CD4-positive, alpha-beta T cell treated with Interleukin-6 for 4 hours (primary cell): ENCODE results near the gene BTBD10.
"Not testable (repeated sequence)": the region's sequence is repeated elsewhere in the genome, so short reads cannot be mapped to it uniquely, and the experiment has no call there.

ENCODE experiments used
- DNase-seq: peaks from one replicate; pipeline ENCODE4 v3.0.0-alpha.2; 2020; ENCODE audit warnings: mixed read lengths

Gene BTBD10

DNA sequence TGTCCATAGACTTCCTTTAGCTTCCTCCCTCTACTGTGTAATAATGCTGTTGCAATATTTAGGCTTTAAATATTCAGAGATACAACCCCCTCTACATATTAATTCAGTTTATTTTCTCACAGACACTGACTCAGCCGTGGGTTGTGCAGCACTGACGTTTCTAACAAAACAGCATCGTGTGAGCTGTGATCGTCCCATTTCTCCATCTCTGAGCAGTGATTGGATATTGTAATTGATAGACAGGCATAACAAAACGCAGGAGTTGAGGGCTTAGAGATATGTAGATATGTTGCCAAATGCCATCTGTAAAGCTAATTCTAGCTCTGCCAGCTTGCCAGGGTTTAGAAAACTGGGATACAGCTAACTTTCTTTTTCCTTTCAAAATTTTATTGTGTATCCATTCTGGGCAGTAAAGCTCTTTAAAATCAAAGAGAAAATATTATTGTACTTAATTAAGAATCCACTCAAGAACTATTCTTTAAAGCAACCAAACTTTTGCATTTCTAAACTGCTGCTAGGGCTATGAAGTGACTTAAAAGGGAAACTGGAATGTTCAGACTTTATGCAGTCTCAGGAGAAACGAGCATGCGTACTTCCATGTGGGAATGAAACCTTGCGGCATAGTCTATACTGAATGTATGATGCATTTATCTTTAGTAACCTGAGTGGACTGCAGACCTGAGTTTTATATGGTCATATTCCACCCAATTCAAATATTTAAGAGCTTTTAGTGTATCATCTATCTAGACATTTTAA, 22.7 kb downstream of the BTBD10 start:
- DNase-seq: no peak

DNA sequence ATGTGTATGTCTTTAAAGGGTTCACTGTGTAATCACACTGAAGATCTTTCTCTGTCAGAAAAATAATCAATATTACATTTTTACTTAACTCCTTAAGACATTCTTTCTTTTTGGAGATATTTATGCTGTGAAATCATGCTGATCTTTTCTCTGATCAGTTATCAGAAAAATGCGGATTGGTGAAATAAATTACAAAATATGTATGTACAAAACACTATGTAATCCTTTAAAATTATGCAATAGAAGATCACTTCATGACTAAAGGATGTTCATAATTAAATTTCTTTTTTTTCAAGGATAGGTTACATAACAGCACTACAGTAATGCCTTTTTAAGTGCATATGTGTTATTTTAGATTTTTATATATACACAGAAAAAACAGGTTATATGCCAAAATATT, 24.7 kb downstream of the BTBD10 start:
- no peak for DNase-seq

DNA sequence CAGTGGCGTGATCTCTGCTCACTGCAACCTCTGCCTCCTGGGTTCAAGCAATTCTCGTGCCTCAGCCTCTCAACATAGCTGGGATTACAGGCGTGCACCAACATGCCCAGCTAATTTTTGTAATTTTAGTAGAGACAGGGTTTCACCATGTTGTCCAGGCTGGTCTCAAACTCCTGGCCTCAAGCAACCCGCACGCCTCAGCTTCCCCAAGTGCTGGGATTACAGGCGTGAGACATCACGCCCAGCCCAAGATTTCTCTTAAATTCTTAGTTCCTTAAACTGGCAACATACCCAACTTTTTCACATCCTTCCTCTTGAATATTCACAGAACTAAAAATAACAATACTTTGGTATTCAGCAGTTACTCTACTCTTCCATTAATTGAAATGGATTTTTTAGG, 26.2 kb downstream of the BTBD10 start:
- DNase-seq: not testable (repeated sequence)

DNA sequence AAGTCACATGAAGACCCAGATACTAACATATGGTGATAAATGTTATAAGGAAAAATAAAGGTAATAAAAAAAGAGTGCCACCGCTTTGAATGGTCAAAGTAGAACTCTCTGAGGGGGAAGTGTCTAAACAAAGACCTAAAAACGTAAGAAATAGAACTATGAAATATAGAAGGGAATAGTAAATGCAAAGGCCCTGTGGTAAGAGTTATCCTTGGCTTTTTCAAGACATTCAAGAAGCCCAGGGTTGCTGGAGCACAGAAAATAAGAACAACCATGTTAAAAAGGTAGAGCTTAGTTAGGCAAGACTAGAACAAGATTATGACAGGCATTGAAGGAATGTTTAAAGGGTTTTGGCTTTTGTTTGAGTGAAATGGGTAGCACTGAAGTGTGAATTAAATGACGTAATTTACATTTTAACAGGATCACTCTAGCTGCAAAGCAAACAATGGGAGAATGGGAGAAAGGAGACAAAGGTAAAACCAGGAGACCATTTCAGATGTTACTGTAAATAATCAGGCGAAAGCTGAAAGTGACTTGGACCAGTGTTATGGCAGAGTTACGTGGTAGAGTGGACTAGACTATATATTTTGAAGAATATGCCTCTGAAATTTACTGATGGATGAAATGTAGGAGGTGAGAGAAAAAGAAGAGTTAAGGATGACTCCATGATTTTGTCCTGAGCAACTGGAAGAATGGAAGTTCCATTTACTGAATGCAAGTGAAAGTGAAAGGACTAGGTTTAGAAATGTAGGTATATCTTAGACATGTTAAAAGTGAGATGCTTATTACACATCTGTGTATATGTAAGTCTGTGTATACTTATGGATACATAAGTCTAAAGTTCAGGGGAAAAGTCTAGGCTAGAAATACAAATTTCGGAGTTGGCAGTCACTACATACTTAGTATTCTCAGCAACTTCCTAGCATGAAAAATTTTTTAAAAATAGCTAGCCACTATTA, 28.5 kb downstream of the BTBD10 start:
- DNase-seq: no peak

DNA sequence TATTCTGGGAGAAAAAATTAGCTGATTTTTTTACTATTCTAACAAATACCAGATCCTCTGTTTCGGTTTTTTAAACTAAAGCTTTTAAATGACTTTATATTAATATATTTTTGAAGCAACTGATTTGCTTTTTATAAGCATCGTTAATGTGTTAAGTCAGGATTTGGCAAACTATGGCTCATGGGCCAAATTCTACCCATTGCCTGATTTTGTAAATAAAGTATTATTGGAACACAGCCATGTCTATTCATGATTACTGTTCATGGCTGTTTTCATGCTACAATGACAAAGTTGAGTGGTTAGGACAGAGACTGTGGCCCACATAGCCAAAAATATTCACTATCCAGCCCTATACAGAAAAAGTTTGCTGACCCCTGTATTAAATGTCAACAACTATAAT, 29.6 kb downstream of the BTBD10 start:
- no peak for DNase-seq

DNA sequence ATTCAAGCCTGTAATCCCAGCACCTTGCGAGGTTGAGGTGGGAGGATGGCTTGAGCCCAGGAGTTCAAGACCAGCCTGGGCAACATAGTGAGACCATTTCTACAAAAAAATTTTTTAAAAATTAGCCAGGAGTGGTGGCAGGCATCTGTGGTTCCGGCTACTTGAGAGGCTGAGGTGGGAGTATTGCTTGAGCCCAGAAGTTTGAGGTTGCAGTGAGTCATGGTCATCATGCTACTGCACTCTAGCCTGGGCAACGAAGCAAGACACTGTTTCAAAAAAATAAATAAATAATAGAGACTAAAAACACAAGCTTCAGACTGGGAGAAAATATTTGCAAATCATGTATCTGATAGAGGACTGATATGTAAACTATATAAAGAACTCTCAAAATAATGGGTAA, 33.2 kb downstream of the BTBD10 start:
- no peak for DNase-seq

DNA sequence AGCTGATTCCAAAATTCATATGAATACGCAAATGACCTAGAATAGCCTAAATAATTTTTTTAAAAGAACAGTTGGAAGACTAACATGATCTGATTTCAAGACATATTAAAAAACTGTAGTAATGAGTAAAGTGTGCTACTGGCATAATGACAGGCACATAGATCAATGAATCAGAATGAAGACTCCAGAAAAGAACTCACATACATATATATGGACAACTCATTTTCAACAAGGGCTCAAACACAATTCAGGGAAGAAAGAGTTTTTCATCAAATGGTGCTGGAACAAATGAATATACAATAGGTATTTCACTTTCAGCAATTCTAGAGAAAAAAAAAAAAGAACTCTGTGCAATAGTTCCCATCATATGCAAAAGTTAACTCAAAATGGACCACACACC, 33.7 kb downstream of the BTBD10 start:
- no peak for DNase-seq

DNA sequence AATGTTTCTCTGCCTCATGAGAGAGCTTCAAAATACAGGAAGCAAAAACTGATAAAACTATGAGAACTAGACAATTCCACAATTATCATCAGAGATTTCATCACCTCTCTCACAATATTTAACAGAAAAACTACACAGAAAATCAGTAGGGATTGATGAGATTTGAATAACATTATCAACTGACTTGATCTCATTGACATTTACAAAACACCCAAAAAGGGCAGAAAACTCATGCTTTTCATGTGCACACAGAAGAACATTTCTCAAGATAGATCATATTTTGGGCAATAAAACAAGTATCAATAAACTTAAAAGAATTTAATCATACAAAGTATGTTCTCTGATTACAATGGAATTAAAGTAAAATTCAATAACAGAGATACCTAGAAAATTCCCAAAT, 35.6 kb downstream of the BTBD10 start:
- DNase-seq: no peak

DNA sequence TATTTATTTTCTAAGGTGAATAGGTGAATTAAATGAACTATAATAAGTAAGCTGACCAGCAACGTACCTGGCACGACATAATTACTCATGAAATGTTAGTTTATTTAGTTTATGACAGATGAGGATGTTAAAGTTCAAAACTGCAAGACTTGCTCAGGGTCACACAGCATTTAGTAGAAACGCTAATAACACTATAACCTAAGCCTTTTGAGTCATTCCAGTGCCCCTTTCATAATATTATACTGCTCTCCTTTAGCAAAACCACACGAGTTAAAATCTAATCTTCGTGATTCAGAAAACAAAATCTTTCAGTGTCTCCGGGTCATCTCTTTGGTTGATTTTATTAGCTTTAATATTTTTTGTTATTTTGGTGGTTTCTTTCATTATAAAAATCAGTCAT, 39.6 kb downstream of the BTBD10 start:
- no peak for DNase-seq

DNA sequence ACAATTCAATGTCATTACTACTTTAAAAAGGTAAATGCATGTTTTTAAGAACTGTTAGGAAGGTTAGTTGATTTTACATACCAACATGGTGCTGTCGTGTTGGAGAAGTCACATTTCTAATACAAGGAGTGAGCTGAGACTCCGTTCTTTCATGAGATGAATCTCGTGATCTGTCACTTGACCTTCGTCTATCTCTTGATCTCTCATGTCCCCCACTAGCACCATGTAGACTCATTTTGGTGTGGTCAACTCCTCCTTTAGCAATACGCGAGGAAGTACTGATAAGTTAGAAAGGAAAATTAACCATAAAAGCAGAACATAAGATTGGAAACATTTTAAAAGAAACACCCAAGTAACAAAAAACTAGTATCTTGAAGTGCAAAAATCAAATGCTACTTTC, 41.5 kb downstream of the BTBD10 start:
- DNase-seq: no peak

DNA sequence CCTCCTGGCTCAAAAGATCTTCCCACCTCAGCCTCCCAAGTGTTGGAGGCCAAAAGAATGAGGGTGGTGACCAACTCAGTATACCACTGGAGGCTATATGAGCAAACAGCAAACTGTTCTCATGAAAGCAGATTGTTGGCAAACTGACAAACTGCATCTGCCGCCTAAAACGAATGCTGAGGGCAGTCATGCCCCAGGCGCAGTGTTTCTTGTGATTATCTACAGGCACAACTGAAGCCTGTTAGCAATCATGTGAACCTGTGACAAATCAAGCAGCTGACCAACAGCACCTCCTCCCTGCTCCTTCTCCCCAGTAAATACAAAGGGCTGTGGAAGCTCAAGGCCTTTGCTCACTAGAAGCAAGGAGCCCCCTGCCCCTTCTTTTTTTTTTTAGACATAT, 47.8 kb downstream of the BTBD10 start:
- no peak for DNase-seq

DNA sequence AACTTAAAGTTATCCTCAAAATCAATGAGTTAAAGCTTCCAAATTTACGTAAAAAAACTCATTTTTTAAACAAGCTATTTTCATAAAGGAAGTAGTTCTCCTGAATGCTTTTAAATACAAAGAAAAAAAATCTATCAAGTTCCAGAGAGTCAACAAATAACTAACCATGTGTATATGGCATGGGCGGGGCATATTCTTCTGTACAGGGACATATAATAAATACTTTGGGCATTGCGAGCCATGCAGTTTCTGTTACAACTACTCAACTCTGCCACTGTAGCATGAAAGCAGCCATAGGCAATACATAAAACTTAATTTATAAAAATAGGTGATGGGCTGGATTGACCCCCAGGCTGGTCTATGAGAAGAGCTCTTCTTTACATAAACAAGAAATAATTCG, 57.8 kb downstream of the BTBD10 start:
- no peak for DNase-seq

DNA sequence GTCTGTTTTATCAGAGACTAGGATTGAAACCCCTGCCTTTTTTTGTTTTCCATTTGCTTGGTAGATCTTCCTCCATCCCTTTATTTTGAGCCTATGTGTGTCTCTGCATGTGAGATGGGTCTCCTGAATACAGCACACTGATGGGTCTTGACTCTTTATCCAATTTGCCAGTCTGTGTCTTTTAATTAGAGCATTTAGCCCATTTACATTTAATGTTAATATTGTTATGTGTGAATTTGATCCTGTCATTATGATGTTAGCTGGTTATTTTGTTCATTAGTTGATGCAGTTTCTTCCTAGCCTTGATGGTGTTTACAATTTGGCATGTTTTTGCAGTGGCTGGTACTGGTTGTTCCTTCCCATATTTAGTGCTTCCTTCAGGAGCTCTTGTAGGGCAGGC, 64.7 kb downstream of the BTBD10 start:
- not testable (repeated sequence) for DNase-seq

DNA sequence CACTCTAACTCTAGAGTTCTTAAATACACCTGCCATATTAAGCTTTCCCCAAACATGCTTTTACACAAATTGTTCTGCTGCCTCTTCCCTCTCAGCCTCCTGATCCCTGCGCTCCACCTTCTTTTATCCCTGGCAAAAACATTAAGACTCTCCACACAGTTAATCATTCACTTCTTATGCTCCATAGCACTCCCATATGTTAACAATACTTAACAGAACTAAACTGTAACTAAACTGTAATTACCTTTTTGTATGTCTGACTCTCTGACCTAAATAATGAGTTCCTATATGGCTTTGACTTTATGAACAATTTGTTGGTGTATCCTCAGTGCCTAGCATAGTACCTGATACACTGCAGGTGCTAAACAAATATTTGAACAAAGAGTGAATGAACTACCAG, 71.8 kb downstream of the BTBD10 start:
- DNase-seq: no peak

DNA sequence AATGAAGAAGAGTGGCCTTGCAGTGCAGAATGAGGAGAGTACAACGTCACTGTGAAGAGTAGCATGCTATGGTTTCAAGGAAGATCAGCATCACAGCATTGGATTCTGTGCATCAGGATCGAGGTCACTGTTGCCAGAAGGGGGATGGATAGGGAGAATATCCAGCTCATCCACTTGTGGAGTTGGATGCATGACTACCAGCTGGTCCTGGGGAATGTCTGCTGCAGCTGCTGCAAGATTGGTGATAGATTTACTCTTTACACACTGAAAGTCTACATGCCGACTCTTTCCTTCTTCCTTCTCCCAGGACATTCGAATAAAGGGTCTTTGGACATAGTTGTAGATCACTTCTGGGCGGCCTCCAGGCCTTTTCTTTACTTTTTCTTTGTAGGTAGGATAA, 74.3 kb downstream of the BTBD10 start:
- DNase-seq: no peak

DNA sequence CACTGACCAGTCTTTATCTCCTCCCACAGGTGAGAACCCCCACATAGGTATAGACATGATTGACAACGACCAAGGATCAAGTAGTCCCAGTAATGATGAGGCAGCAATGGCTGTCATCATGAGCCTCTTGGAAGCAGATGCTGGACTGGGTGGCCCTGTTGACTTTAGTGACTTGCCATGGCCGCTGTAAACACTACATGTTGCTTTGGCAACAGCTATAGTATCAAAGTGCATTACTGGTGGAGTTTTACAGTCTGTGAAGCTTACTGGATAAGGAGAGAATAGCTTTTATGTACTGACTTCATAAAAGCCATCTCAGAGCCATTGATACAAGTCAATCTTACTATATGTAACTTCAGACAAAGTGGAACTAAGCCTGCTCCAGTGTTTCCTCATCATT, 76.5 kb downstream of the BTBD10 start:
- no peak for DNase-seq

DNA sequence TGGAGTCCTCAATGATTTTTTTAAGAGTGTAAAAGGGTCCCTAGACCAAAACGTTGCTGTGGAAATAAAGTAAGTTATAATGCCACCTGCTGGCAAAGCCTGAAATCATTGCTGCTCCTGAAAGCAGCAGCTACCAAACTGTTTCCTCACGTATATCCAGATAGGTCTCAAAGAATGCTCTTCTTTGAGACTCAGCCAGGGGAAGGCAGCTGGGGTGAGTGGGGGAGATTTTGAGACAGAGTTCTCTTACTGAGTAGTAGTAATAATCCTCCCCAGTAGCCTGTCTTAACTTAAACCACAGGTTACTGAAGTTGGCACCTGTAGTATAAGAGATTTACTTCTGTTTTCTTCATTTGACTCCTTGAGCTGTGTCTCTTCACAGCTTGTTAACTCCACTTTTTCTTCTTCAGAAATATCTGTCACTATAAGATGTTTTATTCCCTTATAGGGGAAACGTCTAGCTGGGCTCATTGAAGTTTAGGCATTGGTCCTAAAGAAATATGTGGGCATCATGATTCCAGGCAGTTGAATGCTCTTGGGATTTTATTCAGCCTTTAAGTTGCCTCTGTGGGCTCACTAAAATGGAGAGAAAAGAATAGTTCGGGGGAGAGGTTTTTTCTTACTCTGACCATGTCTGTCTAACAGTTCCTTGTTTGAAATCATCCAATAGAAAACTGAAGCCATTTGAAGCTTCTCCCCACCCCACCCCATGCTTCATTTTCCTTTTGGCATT, 77.9 kb downstream of the BTBD10 start:
- peak; percentile 32 for DNase-seq

DNA sequence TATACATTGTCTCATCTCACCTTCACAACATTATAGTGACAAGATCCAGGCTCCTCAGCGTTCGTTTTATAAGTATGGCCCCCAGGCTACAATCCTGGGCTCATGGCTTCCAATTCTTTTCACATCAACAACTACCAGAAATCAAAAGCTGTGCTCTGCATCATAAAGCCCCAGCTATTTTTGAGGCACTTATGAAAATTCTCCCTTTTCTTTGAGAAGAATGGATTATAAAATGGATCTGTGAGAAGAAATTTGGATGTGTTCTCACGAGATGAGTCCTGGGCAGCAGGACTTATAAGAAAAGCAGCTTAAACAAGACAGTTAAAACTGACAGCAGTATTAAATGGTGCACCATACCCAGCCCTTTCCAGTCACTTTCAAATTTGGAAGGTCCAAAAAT, 80.3 kb downstream of the BTBD10 start:
- DNase-seq: no peak

DNA sequence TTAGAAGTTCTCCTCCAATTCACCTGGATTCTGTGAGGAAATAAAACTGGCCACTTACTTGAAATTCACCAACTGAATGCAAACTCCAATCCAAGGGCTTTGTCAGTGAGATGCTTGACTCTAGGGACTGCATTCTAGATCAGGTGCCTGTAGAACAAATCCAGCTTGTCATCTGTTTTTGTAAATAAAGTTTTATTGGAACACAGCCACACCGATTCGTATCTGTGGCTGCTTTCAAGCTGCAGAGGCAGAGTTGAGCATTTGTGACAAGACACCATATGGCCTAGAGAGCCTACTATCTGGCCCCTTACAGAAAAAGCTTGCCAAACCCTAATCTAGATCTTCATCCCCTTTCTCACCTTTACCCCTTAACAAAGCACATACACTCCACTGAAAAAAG, 82.3 kb downstream of the BTBD10 start:
- DNase-seq: no peak

DNA sequence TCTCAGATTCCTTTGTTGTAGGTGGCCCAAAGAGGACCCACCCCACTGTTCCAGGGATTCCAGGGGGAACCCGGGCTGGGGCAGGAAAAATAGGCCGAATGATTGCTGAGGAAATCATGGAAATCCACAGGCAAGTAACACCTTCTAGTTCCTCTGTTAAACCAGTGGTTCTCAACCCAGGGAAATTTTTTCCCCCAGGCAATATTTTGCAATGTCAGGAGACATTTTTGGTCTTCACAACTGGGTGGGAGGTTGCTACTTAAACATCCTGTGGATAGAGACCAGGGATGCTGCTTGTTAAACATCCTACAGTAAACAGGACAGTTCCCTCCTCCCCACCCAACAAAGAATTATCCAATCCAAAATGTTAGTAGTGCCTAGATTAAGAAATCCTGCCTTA, 84.7 kb downstream of the BTBD10 start:
- DNase-seq: no peak

DNA sequence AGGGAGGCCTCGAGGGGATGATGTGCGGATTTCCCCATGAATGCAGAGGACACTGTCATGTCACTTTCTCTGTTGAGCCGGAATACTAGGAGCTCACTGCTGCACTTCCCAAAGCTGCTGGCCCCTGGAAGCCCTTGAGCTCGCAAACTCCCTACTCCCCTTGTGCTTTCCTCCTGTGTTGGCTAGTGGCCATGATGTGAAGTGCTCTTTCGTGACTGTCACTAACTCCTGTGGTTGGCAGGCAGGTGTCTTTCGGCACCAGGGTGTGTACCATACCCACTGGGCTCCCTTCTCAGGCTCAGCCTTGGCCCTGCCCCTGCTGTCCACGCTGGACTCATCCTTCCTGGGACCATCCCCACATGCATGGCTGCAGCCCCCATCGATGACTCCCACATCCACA, 86.2 kb downstream of the BTBD10 start:
- no peak for DNase-seq

DNA sequence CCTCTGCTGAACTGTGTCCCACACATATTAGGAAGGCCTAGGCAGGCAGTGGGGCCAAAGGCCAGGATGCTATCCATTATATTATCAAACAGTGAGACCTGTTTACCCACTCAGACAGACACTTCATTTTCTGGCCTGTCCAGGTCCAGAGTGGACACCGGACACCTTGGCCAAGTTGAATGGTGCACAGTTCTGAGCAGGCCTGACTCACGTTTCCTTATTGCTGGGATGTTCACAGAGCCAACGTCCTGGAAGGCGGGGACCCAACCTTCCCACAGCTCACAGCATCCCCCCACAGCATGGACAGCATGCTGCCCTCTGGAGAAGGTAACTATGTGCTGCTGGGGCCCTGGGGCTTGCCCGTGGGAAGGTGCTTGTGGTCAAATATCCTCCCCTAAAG, 86.6 kb downstream of the BTBD10 start:
- no peak for DNase-seq

DNA sequence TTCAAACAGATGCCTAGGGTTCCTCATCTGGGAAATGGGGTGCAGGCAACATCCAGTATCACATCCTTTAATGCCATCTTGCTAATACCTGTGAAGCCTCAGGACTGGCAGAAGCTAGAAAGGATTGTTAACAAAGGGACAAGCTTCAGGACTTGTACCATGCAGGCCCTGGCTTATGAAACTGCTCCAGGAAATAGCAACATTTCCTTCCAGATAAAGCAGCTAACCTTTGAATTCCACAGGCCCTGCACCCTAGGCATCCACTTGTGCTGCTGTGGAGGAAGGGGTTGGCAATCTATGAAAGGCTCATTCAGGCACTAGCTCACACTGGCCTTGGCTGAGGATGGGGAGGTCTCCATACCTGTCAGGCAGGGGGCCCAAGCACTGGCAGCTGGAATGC, 87.2 kb downstream of the BTBD10 start:
- DNase-seq: no peak

DNA sequence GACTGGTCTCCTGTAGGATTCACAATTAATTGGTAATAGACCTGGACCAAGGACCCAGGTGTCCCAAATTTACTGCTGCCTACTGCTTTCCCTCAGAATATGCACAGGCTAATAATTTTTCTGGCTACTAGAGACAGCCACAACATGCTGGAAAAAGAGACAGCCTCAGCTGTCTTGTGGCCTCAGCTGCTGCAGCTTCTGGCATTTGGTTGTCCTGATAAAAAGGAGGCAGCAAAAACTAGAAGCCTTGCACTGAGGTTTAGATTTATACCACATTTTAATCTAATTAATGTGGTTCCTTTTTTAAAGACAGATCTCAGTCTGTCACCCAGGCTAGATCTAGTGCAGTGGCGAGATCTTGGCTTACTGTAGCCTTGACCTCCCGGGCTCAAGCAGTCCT, 89.8 kb downstream of the BTBD10 start:
- DNase-seq: no peak
